HG03066 (cell line): Measurements from ENCODE around the gene CSDE1.
"Not testable (repeated sequence)": the region's sequence is repeated elsewhere in the genome, so short reads cannot be mapped to it uniquely, and the experiment has no call there.

Source experiments
- ATAC-seq: cut with Tn5 transposase; IDR thresholded peaks from one replicate; pipeline ENCODE4 v1.9.1; 2021; ENCODE audit warnings: low read depth; ENCODE audit not compliant: unreplicated experiment

The CSDE1 gene

DNA sequence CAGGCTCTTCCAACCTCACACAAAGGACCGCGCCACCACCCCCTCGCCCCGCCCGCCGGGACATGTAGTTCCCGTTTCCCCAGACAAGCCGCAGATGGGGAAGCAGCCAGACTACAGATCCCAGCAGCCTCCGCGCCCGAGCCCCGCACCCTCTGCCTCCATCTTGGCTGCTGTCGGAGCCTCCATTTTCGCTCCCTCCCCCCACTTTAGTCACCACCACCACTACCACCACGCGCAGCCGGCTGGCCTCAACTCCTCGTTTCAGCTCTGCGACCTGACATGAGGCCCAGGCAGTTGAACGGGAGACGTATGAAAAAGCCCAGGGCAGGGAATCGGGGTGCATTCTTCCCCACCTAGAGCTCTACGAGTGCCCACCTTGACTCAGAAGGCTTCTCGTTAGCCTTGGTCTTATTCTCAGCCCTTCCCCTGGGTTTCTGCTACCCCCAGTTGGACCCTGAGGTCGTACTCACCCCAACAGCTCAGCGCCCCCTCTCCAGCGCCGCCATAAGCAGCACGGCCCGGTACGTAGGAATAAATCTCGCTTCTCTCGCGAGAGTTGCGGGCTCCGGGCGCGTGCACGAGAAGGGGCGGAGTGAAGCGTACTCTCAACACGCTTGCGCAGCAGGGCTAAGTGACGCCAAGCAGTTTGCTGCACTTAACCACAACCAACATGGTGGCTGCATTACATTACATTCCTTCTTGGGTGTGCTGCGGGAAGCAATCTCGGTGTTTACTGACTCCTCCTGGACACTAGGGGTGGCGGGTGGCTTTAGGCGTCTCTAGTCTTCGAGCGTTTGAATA lies at the start of gene CSDE1:
CSDE1 (minus strand) TSS at position 530 of the 801 bp plus-strand sequence. CDS start 18,094 bp downstream, outside the sequence.
- peak; percentile 86 for ATAC-seq

DNA sequence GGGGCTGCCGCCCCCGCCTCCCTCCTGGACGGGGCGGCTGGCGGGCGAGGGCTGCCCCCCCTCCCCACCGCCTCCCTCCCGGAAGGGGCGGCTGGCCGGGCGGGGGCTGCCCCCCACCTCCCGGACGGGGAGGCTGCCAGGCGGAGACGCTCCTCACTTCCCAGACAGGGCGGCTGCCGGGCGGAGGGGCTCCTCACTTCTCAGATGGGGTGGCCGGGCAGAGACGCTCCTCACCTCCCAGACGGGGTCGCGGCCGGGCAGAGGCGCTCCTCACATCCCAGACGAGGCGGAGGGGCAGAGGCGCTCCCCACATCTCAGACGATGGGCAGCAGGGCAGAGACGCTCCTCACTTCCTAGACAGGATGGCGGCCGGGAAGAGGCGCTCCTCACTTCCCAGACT lies 46.7 kb upstream of the CSDE1 start:
- not testable (repeated sequence) for ATAC-seq

DNA sequence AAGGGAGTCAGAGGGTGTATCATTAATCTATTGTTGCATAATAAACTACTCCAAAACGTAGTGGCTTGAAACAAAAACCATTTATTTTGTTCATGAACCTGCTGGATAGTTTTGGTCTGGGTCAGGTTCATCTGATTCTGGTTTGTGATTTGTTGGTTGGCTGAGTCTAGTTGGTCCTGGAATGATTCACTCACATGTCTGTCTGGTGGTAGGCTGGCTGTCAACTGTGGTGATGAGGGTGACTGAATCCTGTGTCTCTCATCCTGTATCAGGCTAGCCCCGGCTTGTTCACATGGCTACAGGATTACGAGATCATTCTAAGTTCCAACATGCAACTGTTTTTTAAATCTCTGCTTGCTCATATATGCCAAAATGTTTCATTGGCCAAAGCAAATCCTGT lies 45.2 kb upstream of the CSDE1 start:
- ATAC-seq: no peak

DNA sequence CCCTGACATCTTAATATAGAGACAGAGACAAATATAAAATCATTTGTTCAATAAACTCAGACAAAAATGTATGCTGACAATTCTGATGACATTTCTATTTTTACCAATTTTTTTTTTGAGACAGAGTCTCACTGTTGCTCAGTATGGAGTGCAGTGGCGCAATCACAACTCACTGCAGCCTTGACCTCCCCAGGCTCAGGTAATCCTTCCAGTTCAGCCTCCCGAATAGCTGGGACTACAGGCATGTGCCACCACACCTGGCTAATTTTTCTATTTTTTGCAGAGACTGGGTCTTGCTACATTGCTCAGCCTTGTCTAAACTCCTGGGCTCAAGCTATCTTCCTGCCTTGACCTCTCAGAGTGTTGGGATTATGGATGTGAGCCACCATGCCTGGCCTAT lies 36.3 kb upstream of the CSDE1 start:
- ATAC-seq: no peak

DNA sequence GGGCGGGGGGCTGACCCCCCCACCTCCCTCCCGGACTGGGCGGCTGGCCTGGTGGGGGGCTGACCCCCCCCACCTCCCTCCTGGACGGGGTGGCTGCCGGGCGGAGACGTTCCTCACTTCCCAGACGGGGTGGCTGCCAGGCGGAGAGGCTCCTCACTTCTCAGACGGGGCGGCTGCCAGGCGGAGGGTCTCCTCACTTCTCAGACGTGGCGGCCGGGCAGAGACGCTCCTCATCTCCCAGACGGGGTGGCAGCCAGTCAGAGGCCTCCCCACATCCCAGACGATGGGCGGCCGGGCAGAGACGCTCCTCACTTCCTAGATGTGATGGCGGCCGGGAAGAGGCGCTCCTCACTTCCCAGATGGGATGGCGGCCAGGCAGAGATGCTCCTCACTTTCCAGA lies 32.8 kb upstream of the CSDE1 start:
- not testable (repeated sequence) for ATAC-seq

DNA sequence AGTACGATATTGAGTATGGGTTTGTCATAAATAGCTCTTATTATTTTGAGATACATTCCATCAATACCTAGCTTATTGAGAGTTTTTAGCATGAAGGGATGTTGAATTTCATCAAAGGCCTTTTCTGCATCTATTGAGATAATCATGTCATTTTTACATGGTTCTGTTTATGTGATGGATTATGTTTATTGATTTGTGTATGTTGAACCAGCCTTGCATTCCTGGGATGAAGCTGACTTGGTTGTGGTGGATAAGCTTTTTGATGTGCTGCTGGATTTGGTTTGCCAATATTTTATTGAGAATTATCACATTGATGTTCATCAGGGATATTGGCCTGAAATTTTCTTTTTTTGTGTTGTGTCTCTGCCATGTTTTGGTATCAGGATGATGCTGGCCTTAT lies 28.7 kb upstream of the CSDE1 start:
- not testable (repeated sequence) for ATAC-seq

DNA sequence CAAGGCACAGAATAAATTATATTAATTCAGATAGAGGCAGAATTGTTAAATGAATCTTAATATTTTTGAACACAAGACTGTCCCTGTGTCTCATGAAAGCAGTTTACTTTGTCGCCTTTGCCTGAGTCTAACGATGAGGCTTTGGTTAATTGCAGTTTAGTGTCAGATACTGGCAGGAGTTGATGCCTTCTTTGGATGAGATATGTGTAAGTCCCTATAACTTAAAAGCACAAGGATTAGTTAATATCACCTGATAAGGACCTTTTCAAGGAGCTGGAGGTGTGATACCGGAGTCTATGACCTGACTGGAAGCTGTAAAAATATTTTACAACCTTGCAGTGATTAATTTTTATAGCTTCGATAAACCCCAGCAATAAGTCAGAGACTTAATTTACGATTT lies 24.7 kb upstream of the CSDE1 start:
- ATAC-seq: no peak

DNA sequence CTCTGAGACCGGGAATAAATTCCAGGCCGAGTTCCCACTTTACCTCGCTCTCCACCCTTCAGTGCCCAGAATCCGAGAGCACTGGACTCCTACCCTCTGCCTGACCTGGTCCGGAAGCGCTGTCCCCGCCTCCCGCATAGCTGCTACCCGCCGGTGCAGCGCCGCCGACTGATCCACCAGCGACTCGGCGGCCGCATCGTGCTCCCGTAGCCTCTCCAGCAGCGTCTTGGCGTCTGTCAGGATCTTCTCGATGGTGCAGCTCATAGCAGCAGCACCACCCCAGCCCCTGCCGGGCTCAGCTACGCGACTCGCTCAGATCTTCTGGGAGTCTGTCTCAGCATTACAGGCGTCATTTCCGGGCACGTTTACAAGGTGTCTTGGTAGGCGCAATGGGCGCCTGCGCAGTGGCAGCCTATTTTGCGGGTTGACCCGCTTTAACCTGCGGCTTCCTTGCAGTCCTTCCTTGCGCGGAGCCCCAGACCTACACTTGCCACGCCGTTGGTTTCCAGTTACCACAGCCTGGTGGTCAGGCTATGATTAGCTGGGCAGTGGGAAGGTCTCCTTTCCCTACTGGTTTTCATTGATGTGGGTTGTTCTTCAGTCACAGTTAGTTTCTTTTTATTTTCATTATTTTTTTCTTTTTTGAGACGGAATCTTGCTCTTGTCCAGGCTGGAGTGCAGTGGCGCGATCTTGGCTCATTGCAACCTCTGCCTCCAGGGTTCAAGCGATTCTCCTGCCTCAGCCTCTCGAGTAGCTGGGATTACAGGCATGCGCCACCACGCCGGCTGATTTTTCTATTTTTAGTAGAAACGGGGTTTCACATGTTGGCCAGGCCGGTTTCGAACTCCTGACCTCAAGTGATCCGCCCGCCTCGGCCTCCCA lies 22.8 kb upstream of the CSDE1 start, which contains the start of gene SIKE1:
SIKE1 (minus strand) TSS at position 342 of the 883 bp plus-strand sequence; CDS start at position 264, 78 bp downstream.
- peak; percentile 99 for ATAC-seq

DNA sequence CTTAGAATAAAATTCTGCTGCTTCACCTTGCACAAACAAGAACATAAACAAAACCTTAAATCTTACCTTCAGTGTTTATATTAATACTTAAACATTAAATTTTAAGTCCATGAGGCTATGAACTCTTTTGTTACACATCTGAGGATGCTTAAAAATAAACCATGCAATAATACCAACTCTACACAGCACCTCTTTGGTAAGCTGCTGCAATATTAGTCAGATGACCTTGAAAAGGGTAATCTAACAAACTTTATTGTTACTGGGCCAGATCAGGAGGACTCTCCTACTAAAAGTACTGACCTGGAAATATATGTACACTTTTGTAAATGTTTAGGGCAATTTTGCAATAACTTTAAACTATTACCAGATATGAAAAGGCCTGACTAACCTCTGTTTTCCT lies 21.9 kb upstream of the CSDE1 start:
- no peak for ATAC-seq

DNA sequence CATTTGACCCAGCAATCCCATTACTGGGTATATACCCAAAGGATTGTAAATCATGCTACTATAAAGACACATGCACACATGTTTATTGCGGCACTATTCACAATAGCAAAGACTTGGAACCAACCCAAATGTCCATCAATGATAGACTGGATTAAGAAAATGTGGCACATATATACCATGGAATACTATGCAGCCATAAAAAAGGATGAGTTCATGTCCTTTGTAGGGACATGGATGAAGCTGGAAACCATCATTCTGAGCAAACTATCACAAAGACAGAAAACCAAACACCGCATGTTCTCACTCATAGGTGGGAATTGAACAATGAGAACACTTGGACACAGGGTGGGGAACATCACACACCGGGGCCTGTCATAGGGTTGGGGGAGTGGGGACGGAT lies 18.9 kb upstream of the CSDE1 start:
- ATAC-seq: not testable (repeated sequence)

DNA sequence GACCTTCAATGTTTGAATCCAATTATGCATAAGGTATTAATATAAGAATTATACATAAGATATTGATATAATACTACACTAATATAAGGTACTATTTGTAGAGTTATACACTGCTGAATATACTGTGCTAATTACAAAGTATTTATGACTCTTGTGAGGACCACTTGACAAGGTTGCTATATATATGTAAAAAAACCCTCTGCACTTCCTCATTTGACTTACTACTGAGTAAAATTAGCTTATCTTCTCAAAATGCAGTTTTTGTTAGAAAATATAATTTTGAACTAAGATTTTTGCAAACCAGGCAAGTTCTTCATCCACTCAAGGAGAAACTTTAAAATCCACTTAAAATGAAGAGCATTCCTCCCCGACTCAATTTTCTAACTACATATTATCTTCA lies 14.2 kb upstream of the CSDE1 start:
- no peak for ATAC-seq

DNA sequence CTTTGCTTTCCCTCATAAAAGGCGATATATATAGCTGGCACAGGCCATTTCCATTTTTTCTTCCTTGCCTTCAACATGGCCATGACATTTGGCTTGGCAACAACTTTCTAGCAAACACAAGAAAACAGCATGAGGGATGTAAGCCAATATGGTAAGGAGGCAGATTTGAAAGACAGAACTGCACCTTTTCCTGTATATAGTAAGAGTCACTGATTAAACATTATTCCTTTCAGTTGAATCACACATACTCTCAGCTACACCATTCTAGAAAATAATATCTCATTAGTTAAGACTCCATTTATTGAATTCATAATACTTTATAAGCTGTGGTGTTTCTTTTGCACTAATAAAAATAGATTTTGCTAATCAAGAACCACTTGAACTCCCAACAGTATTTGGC lies 13.2 kb upstream of the CSDE1 start:
- ATAC-seq: no peak

DNA sequence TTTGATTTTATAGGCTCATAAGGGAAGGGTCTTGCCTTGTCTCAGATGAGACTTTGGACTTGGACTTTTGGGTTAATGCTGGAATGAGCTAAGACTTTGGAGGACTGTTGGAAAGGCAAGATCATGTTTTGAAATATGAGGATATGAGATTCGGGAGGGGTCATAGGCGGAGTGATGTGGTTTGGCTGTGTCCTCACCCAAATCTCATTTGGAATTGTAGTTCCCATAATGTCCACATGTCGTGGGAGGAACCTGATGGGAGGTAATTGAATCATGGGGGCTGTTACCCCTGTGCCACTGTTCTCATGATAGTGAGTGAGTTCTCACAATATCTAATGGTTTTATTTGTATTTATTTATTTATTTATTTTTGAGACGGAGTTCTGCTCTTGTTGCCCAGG lies 6.9 kb upstream of the CSDE1 start:
- no peak for ATAC-seq

DNA sequence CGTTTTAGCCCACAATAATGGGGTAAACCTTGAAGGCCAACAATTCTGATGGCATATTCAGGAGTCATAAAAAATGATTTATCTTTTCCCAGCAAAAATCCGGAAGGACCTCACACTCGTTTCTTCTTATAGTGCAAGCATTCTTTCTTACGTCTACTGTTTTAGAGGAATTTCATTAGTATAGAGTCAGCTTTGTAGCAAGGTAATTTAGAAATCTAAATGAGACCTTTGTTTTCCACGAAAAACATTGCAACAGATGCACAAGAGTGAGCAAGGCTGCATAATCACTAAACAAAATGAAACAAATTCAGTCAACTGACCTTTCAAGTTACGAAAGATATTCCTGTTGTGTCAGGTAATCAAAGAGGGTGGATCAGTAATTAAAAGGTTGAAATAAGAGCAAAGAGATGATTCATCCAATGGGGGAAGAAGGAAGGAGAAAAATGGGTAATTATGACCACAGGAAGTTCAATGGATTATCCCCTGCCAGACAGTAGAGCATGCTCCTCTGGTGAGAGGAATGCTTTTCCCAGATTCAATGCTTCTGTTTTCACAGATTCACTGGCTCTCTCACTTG lies 560 bp upstream of the CSDE1 start:
- ATAC-seq: no peak

DNA sequence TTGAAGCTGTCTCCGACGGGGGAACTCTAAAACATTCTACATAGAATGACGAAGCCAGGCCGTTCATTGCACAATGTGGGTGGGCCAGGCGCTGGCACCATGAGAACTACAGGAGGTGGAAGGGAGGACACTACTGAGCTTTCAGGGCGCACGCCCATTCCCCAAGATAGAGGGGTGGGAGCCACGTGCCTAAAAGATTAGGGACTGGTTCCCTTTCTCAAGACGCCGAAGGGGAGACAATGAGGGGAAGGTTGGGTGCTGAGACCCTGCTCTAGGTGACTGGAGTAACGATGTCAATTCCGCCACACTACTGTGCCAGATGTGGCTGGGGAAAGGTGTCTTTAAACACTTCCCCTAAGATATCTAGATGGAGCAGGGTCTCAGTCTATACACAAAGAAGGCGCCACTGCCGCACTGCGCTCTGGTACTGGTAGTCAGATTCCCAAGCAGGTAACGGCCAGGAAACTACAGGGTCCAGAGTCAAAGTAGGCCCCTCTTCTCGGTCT lies 782 bp downstream of the CSDE1 start:
- no peak for ATAC-seq

DNA sequence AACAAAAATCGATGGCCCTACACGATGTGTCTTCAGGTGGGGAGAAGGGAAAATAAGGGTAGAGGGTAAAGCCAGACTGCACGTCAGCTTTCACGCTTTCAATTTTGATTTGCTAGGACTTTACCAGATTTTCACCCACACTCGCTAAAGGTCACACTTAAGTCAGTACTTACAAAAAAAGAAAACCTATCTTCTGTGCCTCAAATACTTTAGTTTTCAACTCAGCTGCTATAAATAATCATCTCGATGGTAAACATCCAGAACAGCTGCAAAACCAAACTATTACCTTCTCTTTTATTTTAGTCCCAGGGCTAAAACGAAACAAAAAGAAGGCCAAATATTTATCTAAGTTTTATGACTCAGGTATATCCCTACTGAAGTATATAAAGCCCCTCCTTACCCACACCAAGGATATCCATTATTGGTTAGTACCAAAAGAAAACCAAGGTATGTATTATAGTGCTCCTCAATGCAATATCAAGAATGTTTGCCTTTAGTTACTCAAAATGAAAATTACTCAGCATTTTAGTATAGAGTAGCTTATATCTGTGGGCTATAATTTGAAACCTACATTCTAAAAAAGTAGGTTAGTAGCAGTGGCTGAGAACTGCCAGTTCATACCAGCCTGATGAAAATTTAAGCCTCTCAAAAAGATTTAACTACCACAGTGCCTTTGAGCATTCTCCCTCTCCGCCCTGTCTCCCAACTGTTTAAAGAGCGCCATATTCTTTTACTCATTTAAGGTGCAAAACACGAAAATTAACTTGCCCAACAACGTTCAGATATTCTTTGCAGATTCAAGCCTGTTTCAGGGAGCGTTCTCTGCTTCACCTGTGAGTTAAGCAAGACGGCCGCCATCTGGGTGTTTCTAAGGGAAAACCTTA lies 1.5 kb downstream of the CSDE1 start:
- ATAC-seq: peak; percentile 30

DNA sequence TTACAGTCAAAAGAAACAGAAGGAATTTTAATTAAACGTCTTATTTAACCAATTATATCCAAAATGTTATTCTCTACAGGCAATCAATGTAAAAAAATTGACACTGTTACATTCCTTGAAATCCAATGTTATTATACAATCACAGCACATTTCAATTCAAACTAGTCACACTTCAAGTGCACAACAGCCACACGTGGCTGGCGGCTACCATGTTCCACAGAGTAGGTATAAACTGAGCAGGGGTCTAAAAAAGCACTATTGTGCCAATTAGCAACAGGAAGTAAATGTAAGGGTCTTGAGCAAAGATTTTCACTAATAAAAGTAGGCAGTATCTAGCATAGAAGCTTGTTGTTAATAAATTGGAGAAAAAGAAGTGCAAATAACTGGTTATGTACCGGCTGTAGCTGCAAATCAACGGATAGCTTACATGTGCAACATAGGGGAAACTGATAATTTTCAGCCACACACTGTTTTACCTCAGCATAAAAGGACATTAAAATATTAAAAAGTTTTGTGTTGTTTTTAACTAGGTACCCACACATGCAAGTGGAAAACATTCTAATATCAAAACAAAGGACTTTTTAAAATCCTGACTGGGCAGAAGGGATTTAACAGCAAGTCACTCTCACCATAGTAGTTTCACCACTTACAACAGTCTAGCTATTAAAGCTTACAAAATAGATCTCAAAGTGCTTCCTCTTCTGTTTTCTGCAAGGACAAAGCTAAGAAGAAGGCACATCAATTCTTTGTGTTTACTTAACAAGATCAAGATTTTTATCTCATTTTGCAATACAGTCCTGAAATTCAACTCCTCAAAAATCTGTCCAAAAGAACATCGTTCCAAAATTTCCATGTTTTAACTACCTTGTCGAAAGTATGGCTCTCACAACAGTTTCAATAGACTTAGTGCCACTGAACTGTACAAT lies 2.5 kb downstream of the CSDE1 start:
- no peak for ATAC-seq

DNA sequence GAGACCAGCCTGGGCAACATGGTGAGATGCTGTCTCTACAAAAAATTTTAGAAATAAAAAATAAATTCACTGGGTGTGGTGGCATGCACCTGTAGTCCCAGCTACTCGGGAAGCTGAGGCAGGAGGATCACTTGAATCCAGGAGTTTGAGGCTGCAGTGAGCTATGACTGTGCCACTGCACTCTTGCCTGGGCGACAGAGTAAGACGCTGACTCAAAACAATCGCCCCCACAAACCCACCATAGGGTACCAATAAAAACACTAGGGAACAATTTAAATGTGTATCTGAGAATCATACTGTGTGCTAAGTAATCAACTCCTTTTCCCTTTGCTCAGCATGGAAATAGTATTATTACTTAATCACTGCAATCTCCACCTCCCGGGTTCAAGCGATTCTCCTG lies 4.1 kb downstream of the CSDE1 start:
- ATAC-seq: not testable (repeated sequence)

DNA sequence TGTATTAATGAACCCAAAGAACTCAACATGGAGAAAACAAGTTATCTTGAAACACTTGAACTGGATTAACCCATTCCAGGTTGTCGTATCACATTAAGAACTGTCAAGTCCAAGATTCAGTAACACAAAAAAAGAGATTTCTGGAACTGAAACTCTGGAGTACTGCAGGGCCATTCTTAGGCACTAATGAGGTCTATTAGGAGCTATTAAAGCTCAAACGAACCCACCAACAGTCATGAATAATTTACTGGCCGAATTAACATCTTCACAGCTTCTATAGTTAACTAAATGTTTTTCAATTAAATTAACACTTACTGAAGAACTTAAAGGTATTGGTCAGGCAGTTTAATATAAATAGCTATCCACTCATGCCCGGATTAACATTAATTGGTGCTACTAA lies 4.6 kb downstream of the CSDE1 start:
- ATAC-seq: no peak
